ENCODE measurements around the gene MOB2.

MOB2 gene

DNA sequence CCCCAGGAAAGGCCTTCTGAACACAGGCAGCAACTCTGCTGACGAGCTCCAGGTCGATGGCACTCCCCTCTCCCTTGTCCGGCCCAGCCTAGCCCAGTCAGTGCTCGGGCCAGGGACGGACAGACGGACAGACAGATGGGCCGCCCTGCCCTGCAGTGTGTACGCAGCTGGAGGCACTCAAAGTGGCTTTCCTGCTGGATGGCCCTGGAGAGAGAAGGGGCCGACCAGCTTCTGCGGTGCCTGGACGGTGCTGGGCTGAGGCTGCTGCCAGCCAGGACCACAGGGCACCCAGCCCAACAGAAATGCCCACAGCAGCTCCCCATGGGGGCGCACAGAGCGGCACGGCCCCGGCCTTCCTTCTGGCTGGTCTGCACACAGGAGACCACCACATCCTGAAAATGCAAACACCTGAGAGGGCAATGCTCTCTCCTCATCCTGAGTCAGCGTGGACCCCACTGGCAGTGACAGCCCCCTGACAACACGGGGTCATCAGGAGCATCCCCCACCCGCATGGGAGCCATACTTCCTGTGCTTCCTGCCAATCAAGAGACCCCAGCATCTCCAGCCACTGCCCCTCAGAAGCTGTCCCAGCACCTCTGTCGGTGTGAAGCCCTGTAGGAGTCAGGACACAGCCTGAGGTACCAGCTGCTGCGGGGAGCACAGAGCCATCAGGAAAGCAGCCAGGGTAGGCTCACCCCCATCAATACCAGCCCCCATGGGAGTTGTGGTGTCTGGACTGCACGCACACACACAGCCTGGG is 692 bp upstream of the MOB2 start:
- Histone ChIP-seq H3K27me3 (ENCODE audit: insufficient read depth, low read length, poor library complexity) (no peaks in the 10 kb centered on the region), H3K4me3 (ENCODE audit: low read depth in 1 of 2, low read length in 2 of 2) (no peak overlapping the region), H3K9me3 (ENCODE audit: insufficient read depth, low read length, severe bottlenecking) (no peaks in the 10 kb centered on the region), H3K4me2 (ENCODE audit: insufficient read depth, low read length) (no peak overlapping the region), H3K36me3 (ENCODE audit: insufficient read depth, low read length) (no peaks in the 10 kb centered on the region), H3K27ac (ENCODE audit: low read length) (no peak overlapping the region), H4K20me1 (ENCODE audit: insufficient read depth, low read length) (peaks cover 79% of the 10 kb centered on the region), H3K79me2 (ENCODE audit: insufficient read depth, low read length) (peaks cover 90% of the 10 kb centered on the region), H3K4me1 (ENCODE audit: insufficient read depth, low read length) (no peaks in the 10 kb centered on the region), H2AFZ (ENCODE audit: low read depth, low read length) (no peak overlapping the region), H3K9ac (ENCODE audit: low read depth, low read length) (no peak overlapping the region)
- TF ChIP-seq EZH2 (IDR thresholded peaks at IDR 0.05; ENCODE audit: borderline replicate concordance, low read depth, low read length, severe bottlenecking): no peak
- TF ChIP-seq, protein P1, sequence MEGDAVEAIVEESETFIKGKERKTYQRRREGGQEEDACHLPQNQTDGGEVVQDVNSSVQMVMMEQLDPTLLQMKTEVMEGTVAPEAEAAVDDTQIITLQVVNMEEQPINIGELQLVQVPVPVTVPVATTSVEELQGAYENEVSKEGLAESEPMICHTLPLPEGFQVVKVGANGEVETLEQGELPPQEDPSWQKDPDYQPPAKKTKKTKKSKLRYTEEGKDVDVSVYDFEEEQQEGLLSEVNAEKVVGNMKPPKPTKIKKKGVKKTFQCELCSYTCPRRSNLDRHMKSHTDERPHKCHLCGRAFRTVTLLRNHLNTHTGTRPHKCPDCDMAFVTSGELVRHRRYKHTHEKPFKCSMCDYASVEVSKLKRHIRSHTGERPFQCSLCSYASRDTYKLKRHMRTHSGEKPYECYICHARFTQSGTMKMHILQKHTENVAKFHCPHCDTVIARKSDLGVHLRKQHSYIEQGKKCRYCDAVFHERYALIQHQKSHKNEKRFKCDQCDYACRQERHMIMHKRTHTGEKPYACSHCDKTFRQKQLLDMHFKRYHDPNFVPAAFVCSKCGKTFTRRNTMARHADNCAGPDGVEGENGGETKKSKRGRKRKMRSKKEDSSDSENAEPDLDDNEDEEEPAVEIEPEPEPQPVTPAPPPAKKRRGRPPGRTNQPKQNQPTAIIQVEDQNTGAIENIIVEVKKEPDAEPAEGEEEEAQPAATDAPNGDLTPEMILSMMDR (IDR thresholded peaks at IDR 0.05; ENCODE audit: borderline replicate concordance, extremely low read depth, low read length, poor library complexity, severe bottlenecking): no peak
- ATAC-seq (ENCODE audit: insufficient read depth, low read depth): no peak
- no peak for DNase-seq

DNA sequence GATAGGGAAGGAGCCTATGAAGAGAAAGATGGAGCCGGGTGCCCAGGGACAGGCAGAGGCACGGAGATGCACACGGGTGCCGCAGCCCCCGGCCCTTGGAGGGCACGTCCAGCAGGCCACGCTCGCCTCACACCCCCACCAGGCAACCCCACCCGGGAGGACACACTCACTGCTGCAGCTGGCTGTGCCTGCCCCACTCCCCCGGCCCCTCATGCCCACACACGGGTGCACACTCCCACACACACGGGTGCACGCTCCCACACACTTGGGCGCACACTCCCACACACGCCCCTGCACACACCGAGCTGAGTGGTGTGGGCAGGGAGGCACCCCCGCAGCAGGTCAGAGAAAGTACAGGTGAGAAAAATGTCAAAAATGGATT is 1.1 kb downstream of the MOB2 start:
- H3K9ac ChIP-seq (ENCODE audit: low read depth, low read length): no peak overlapping the region
- H3K36me3 ChIP-seq (ENCODE audit: insufficient read depth, low read length): peaks cover 3% of the 10 kb centered on the region; the same call in 1 of the 2 replicates
- peaks cover 81% of the 10 kb centered on the region for H4K20me1 ChIP-seq (ENCODE audit: insufficient read depth, low read length)
- H2AFZ ChIP-seq (ENCODE audit: low read depth, low read length): no peak overlapping the region
- peaks cover 80% of the 10 kb centered on the region for H3K79me2 ChIP-seq (ENCODE audit: insufficient read depth, low read length)
- H3K4me3 ChIP-seq (ENCODE audit: low read depth in 1 of 2, low read length in 2 of 2): no peak overlapping the region
- no peaks in the 10 kb centered on the region for H3K27me3 ChIP-seq (ENCODE audit: insufficient read depth, low read length, poor library complexity)
- H3K4me1 ChIP-seq (ENCODE audit: insufficient read depth, low read length): no peaks in the 10 kb centered on the region
- H3K9me3 ChIP-seq (ENCODE audit: insufficient read depth, low read length, severe bottlenecking): no peaks in the 10 kb centered on the region
- H3K4me2 ChIP-seq (ENCODE audit: insufficient read depth, low read length): no peak overlapping the region
- TF ChIP-seq, protein P1 (IDR thresholded peaks at IDR 0.05; ENCODE audit: borderline replicate concordance, extremely low read depth, low read length, poor library complexity, severe bottlenecking): no peak
- no peak for TF ChIP-seq EZH2 (IDR thresholded peaks at IDR 0.05; ENCODE audit: borderline replicate concordance, low read depth, low read length, severe bottlenecking)
- H3K27ac ChIP-seq (ENCODE audit: low read length): no peak overlapping the region
- ATAC-seq (ENCODE audit: insufficient read depth, low read depth): no peak
- DNase-seq: no peak

DNA sequence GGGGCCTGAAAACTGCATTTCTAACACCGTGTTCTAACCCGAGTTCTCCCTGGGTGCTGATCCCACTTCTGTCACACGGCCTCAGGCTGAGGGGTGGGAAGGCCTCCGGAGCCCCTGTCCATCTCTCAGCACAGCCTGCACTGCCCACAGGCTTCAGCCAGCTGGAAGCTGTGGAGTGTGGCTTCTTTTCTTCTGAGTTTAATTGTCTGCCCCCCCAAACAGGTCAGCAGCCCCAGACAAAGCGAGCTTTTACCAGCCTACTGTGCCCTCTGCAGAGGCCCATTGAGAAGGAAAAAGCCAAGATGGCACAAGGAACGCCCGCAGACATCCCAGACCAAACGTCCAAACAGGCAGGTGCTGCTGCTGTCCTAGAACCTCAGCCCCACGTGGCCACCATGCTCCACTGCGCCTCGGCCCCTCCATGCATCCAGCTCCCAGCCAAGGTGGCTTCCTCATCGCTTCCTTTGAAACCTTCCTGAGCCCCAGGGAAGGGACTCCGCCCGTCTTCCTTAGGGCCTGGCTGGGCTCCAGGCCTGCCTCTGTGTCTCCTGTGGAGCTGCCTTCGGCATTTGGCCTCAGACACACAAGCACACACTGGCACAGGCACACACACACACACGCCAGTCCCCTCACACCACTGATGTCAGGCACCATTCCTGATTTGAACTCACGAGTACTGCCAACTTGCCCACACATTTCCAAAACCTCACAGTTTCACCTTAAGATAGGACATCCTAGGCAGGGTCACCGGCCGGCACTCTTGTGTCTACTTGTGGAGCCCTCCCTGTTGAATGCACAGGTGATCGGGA is 1.7 kb downstream of the MOB2 start:
- Histone ChIP-seq H3K27me3 (ENCODE audit: insufficient read depth, low read length, poor library complexity) (no peaks in the 10 kb centered on the region), H3K79me2 (ENCODE audit: insufficient read depth, low read length) (peaks cover 76% of the 10 kb centered on the region), H3K4me1 (ENCODE audit: insufficient read depth, low read length) (no peaks in the 10 kb centered on the region), H3K27ac (ENCODE audit: low read length) (no peak overlapping the region), H3K4me2 (ENCODE audit: insufficient read depth, low read length) (no peak overlapping the region), H4K20me1 (ENCODE audit: insufficient read depth, low read length) (peaks cover 83% of the 10 kb centered on the region), H3K9ac (ENCODE audit: low read depth, low read length) (no peak overlapping the region), H3K9me3 (ENCODE audit: insufficient read depth, low read length, severe bottlenecking) (no peaks in the 10 kb centered on the region), H2AFZ (ENCODE audit: low read depth, low read length) (no peak overlapping the region), H3K4me3 (ENCODE audit: low read depth in 1 of 2, low read length in 2 of 2) (no peak overlapping the region), H3K36me3 (ENCODE audit: insufficient read depth, low read length) (peaks cover 7% of the 10 kb centered on the region)
- ATAC-seq (ENCODE audit: insufficient read depth, low read depth): no peak
- DNase-seq: no peak
- TF ChIP-seq, protein P1 (IDR thresholded peaks at IDR 0.05; ENCODE audit: borderline replicate concordance, extremely low read depth, low read length, poor library complexity, severe bottlenecking): no peak
- TF ChIP-seq EZH2 (IDR thresholded peaks at IDR 0.05; ENCODE audit: borderline replicate concordance, low read depth, low read length, severe bottlenecking): no peak

All from DND-41 (cell line).